Trophoblast cell (in vitro differentiated cells and primary cell): Measurements from ENCODE around the gene KAT6B.

Experiments
- DNase-seq, 2 donors: peaks; one replicate each; pipeline ENCODE4 v3.0.0-alpha.2; 2016
- H2AFZ ChIP-seq: 2 replicates; pipeline ENCODE4 v1.6.1; 2013; ENCODE audit warnings: low read length, moderate library complexity, mild to moderate bottlenecking; ENCODE audit not compliant: insufficient read depth, poor library complexity
- H2AK5ac ChIP-seq: 2 replicates; pipeline ENCODE4 v1.6.1; 2013; ENCODE audit warnings: mild to moderate bottlenecking, low read length
- H2BK120ac ChIP-seq: 2 replicates; pipeline ENCODE4 v1.6.1; 2013; ENCODE audit warnings: low read length, mild to moderate bottlenecking, moderate library complexity; ENCODE audit not compliant: insufficient read depth, poor library complexity
- H2BK12ac ChIP-seq: 2 replicates; pipeline ENCODE4 v1.6.1; 2013; ENCODE audit warnings: mild to moderate bottlenecking, low read length, moderate library complexity
- H2BK5ac ChIP-seq: 2 replicates; pipeline ENCODE4 v1.6.1; 2013; ENCODE audit warnings: low read length, low read depth, moderate library complexity, mild to moderate bottlenecking; ENCODE audit not compliant: poor library complexity
- H3K14ac ChIP-seq: 2 replicates; pipeline ENCODE4 v1.6.1; 2013; ENCODE audit warnings: mild to moderate bottlenecking, low read length
- H3K18ac ChIP-seq: 2 replicates; pipeline ENCODE4 v1.6.1; 2013; ENCODE audit warnings: mild to moderate bottlenecking, low read length
- H3K23ac ChIP-seq: 2 replicates; pipeline ENCODE4 v1.6.1; 2013; ENCODE audit warnings: low read length
- H3K27ac ChIP-seq: 2 replicates; pipeline ENCODE4 v1.5.1; 2013; ENCODE audit warnings: low read depth, mild to moderate bottlenecking, inconsistent platforms, low read length, moderate library complexity
- H3K27me3 ChIP-seq: 2 replicates; pipeline ENCODE4 v1.6.1; 2013; ENCODE audit warnings: inconsistent platforms, mild to moderate bottlenecking, low read length, moderate library complexity; ENCODE audit not compliant: insufficient read depth
- H3K36me3 ChIP-seq, 2 experiments: 1 replicate in 1 of 2; 2 replicates in 1 of 2; pipeline ENCODE4 v1.6.1; 2013; ENCODE audit warnings: low read length in 2 of 2, mild to moderate bottlenecking in 2 of 2, moderate library complexity in 1 of 2; ENCODE audit not compliant: insufficient read depth in 2 of 2, control insufficient read depth in 1 of 2
- H3K4ac ChIP-seq: 2 replicates; pipeline ENCODE4 v1.6.1; 2013; ENCODE audit warnings: low read depth, mild to moderate bottlenecking, low read length, moderate library complexity
- H3K4me1 ChIP-seq, 2 experiments: 1 replicate in 1 of 2; 2 replicates in 1 of 2; pipeline ENCODE4 v1.6.1; 2013; ENCODE audit warnings: low read length in 2 of 2, mild to moderate bottlenecking in 2 of 2, moderate library complexity in 1 of 2; ENCODE audit not compliant: insufficient read depth in 2 of 2, control insufficient read depth in 1 of 2
- H3K4me2 ChIP-seq: 2 replicates; pipeline ENCODE4 v1.6.1; 2013; ENCODE audit warnings: inconsistent platforms, mild to moderate bottlenecking, low read length, moderate library complexity
- H3K4me3 ChIP-seq: 2 replicates; pipeline ENCODE4 v1.5.1; 2013; ENCODE audit warnings: mild to moderate bottlenecking, low read depth, low read length, inconsistent platforms
- H3K79me1 ChIP-seq: one replicate; pipeline ENCODE4 v1.6.1; 2013; ENCODE audit warnings: low read length
- H3K79me2 ChIP-seq: 2 replicates; pipeline ENCODE4 v1.6.1; 2013; ENCODE audit warnings: low read length, mild to moderate bottlenecking; ENCODE audit not compliant: control insufficient read depth, insufficient read depth, poor library complexity
- H3K9ac ChIP-seq: 2 replicates; pipeline ENCODE4 v1.6.1; 2013; ENCODE audit warnings: mild to moderate bottlenecking, low read length
- H3K9me3 ChIP-seq: 2 replicates; pipeline ENCODE4 v1.6.1; 2013; ENCODE audit warnings: low read depth, mild to moderate bottlenecking, control low read depth, inconsistent platforms, low read length; ENCODE audit not compliant: insufficient read depth
- H4K12ac ChIP-seq: 2 replicates; pipeline ENCODE4 v1.6.1; 2013; ENCODE audit warnings: low read depth, mild to moderate bottlenecking, low read length, moderate library complexity
- H4K8ac ChIP-seq: 2 replicates; pipeline ENCODE4 v1.6.1; 2013; ENCODE audit warnings: low read depth, mild to moderate bottlenecking, low read length, moderate library complexity
- H4K91ac ChIP-seq: one replicate; pipeline ENCODE4 v1.6.1; 2013; ENCODE audit warnings: low read depth, mild to moderate bottlenecking, low read length, moderate library complexity
- WGBS: extraction: QIAGEN DNeasy Blood & Tissue Kit; methylation state at CpG from one replicate; pipeline ENCODE4 v1.1.7; 2013; ENCODE audit warnings: missing lambda C conversion rate; ENCODE audit not compliant: insufficient read length, insufficient coverage; ENCODE audit errors: extremely low coverage; 5-methylcytosine and 5-hydroxymethylcytosine counted together

The KAT6B gene

DNA sequence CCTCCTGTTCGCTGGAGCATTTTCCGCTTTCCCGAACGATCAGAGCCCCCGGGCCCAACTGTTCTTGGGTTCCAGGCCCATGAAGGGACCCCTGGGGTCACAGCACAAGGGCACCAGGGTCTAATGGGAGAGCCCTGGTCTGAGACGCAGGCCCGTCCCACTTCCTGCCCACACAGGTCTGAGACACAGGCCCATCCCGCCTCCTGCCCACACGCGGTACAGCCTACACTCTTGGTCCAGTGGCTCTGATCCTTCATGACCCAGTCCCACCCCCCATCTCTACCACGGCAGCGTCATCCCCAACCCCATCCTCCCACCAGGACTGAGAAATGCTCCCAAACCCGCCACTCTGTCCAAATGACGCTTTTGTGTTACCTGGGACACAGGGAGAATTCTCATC lies 246.3 kb downstream of the KAT6B start:
- no peak overlapping the region for H3K14ac ChIP-seq
- H2AK5ac ChIP-seq: no peak overlapping the region
- no peaks in the 10 kb centered on the region for H3K4me1 ChIP-seq
- no peak overlapping the region for H2BK120ac ChIP-seq
- no peaks in the 10 kb centered on the region for H3K27me3 ChIP-seq
- H3K9ac ChIP-seq: no peak overlapping the region
- WGBS: no CpG with 5 or more reads among the region's 14 CpGs
- H3K4me2 ChIP-seq: no peak overlapping the region
- no peak for DNase-seq
- H3K9me3 ChIP-seq: no peaks in the 10 kb centered on the region
- H2BK12ac ChIP-seq: no peak overlapping the region
- H3K79me1 ChIP-seq: no peaks in the 10 kb centered on the region
- H3K4me3 ChIP-seq: no peak overlapping the region
- no peak overlapping the region for H3K4ac ChIP-seq
- H2AFZ ChIP-seq: no peak overlapping the region
- H4K12ac ChIP-seq: no peak overlapping the region
- H3K79me2 ChIP-seq: no peaks in the 10 kb centered on the region
- no peak overlapping the region for H3K27ac ChIP-seq
- no peak overlapping the region for H3K23ac ChIP-seq
- no peak overlapping the region for H2BK5ac ChIP-seq
- no peak overlapping the region for H3K18ac ChIP-seq
- H4K91ac ChIP-seq: no peak overlapping the region
- no peaks in the 10 kb centered on the region for H3K36me3 ChIP-seq
- H4K8ac ChIP-seq: no peak overlapping the region

GRCh38 chr10:75073442-75073841 lies 247.0 kb downstream of the KAT6B start:
- Histone ChIP-seq H2BK120ac (no peak overlapping the region), H4K8ac (no peak overlapping the region), H2AFZ (no peak overlapping the region), H3K14ac (no peak overlapping the region), H2BK5ac (no peak overlapping the region), H3K36me3 (no peaks in the 10 kb centered on the region), H2BK12ac (no peak overlapping the region), H3K4me1 (no peaks in the 10 kb centered on the region), H3K9ac (no peak overlapping the region), H3K9me3 (no peaks in the 10 kb centered on the region), H3K4me2 (no peak overlapping the region), H3K4ac (no peak overlapping the region), H4K12ac (no peak overlapping the region), H3K18ac (no peak overlapping the region), H3K23ac (no peak overlapping the region), H3K27me3 (no peaks in the 10 kb centered on the region), H3K27ac (no peak overlapping the region), H2AK5ac (no peak overlapping the region), H3K79me1 (no peaks in the 10 kb centered on the region), H3K4me3 (no peak overlapping the region), H3K79me2 (no peaks in the 10 kb centered on the region), H4K91ac (no peak overlapping the region)
- no peak for DNase-seq
- no CpG with 5 or more reads among the region's 17 CpGs for WGBS

- Histone ChIP-seq H3K18ac (no peak overlapping the region), H3K27ac (no peak overlapping the region), H3K9me3 (no peaks in the 10 kb centered on the region), H3K27me3 (no peaks in the 10 kb centered on the region), H3K9ac (no peak overlapping the region), H2AFZ (no peak overlapping the region), H3K23ac (no peak overlapping the region), H3K4me1 (no peaks in the 10 kb centered on the region), H4K91ac (no peak overlapping the region), H3K36me3 (no peaks in the 10 kb centered on the region), H2BK120ac (no peak overlapping the region), H2AK5ac (no peak overlapping the region), H3K4me2 (no peak overlapping the region), H4K12ac (no peak overlapping the region), H3K79me1 (no peaks in the 10 kb centered on the region), H2BK12ac (no peak overlapping the region), H3K79me2 (no peaks in the 10 kb centered on the region), H4K8ac (no peak overlapping the region), H3K4ac (no peak overlapping the region), H3K4me3 (no peak overlapping the region), H2BK5ac (no peak overlapping the region), H3K14ac (no peak overlapping the region)
- no CpG with 5 or more reads among the region's 2 CpGs for WGBS
- DNase-seq: no peak
Measured at GRCh38 chr10:75074711-75075445, 248.5 kb downstream of the KAT6B start.

- no CpG with 5 or more reads among the region's 6 CpGs for WGBS
- no peak overlapping the region for H3K4me2 ChIP-seq
- no peak overlapping the region for H2AK5ac ChIP-seq
- no peak overlapping the region for H3K27ac ChIP-seq
- no peak overlapping the region for H2BK5ac ChIP-seq
- H3K79me1 ChIP-seq: no peaks in the 10 kb centered on the region
- DNase-seq: no peak
- no peaks in the 10 kb centered on the region for H3K9me3 ChIP-seq
- no peak overlapping the region for H4K91ac ChIP-seq
- no peaks in the 10 kb centered on the region for H3K36me3 ChIP-seq
- no peak overlapping the region for H4K8ac ChIP-seq
- H3K14ac ChIP-seq: no peak overlapping the region
- H2AFZ ChIP-seq: no peak overlapping the region
- H3K23ac ChIP-seq: no peak overlapping the region
- H2BK12ac ChIP-seq: no peak overlapping the region
- no peaks in the 10 kb centered on the region for H3K79me2 ChIP-seq
- no peak overlapping the region for H2BK120ac ChIP-seq
- no peak overlapping the region for H3K9ac ChIP-seq
- no peak overlapping the region for H3K4ac ChIP-seq
- H3K4me3 ChIP-seq: no peak overlapping the region
- H3K18ac ChIP-seq: no peak overlapping the region
- no peaks in the 10 kb centered on the region for H3K4me1 ChIP-seq
- H3K27me3 ChIP-seq: no peaks in the 10 kb centered on the region
- H4K12ac ChIP-seq: no peak overlapping the region
Measured at GRCh38 chr10:75076348-75076747, 249.9 kb downstream of the KAT6B start.
